H9 (cell line): Measurements from ENCODE around the gene TPM4. TPM values are rescaled to one million over a fixed set of nuclear protein-coding genes. Genes with fewer than 3 reads are reported as not detected.

Experiments used
- DNase-seq: peaks from one replicate; pipeline ENCODE4 v3.0.0-alpha.2; 2017
- H2AFZ ChIP-seq: one replicate; pipeline ENCODE4 v1.6.1; 2013; ENCODE audit warnings: mild to moderate bottlenecking, low read length, control low read depth, moderate library complexity
- H2AK5ac ChIP-seq: 2 replicates; pipeline ENCODE4 v1.6.1; 2013; ENCODE audit warnings: low read length, control low read depth, mixed read lengths; ENCODE audit not compliant: insufficient read length
- H2BK120ac ChIP-seq: one replicate; pipeline ENCODE4 v1.6.1; 2013; ENCODE audit warnings: low read depth, mild to moderate bottlenecking, low read length, control low read depth, inconsistent platforms; ENCODE audit not compliant: poor library complexity, severe bottlenecking
- H2BK12ac ChIP-seq: 2 replicates; pipeline ENCODE4 v1.6.1; 2013; ENCODE audit warnings: low read length, control low read depth, mixed read lengths, low read depth; ENCODE audit not compliant: insufficient read length
- H2BK15ac ChIP-seq: 2 replicates; pipeline ENCODE4 v1.6.1; 2013; ENCODE audit warnings: low read depth, low read length, control low read depth
- H2BK20ac ChIP-seq: one replicate; pipeline ENCODE4 v1.6.1; 2013; ENCODE audit warnings: low read depth, mild to moderate bottlenecking, low read length, control low read depth, inconsistent platforms; ENCODE audit not compliant: poor library complexity, severe bottlenecking
- H2BK5ac ChIP-seq: 2 replicates; pipeline ENCODE4 v1.6.1; 2013; ENCODE audit warnings: low read length, control low read depth, mixed read lengths; ENCODE audit not compliant: insufficient read length
- H3K14ac ChIP-seq: 2 replicates; pipeline ENCODE4 v1.6.1; 2013; ENCODE audit warnings: low read length, control low read depth; ENCODE audit not compliant: insufficient read depth
- H3K18ac ChIP-seq: 2 replicates; pipeline ENCODE4 v1.6.1; 2013; ENCODE audit warnings: low read depth, mild to moderate bottlenecking, mixed read lengths, low read length, control low read depth; ENCODE audit not compliant: insufficient read length
- H3K23ac ChIP-seq: 2 replicates; pipeline ENCODE4 v1.6.1; 2013; ENCODE audit warnings: low read length, control low read depth, mixed read lengths, low read depth; ENCODE audit not compliant: insufficient read length
- H3K23me2 ChIP-seq: 2 replicates; pipeline ENCODE4 v1.6.1; 2013; ENCODE audit warnings: low read depth, mild to moderate bottlenecking, mixed read lengths, low read length, control low read depth; ENCODE audit not compliant: insufficient read length, poor library complexity, severe bottlenecking
- H3K27ac ChIP-seq: 2 replicates; pipeline ENCODE4 v1.5.1; 2013; ENCODE audit warnings: low read length, control low read depth, mixed read lengths, low read depth; ENCODE audit not compliant: insufficient read length
- H3K27me3 ChIP-seq: 2 replicates; pipeline ENCODE4 v1.6.1; 2013; ENCODE audit warnings: low read length, control low read depth, inconsistent platforms; ENCODE audit not compliant: insufficient read depth
- H3K4ac ChIP-seq: 2 replicates; pipeline ENCODE4 v1.6.1; 2013; ENCODE audit warnings: low read depth, mild to moderate bottlenecking, control low read depth, inconsistent platforms, low read length, moderate library complexity
- H3K4me1 ChIP-seq: 2 replicates; pipeline ENCODE4 v1.6.1; 2013; ENCODE audit warnings: low read length, control low read depth, inconsistent platforms; ENCODE audit not compliant: insufficient read depth
- H3K4me2 ChIP-seq: 2 replicates; pipeline ENCODE4 v1.6.1; 2013; ENCODE audit warnings: low read length, control low read depth, mixed read lengths; ENCODE audit not compliant: insufficient read length, insufficient read depth
- H3K56ac ChIP-seq: 2 replicates; pipeline ENCODE4 v1.6.1; 2013; ENCODE audit warnings: low read depth, mild to moderate bottlenecking, mixed read lengths, low read length, control low read depth; ENCODE audit not compliant: insufficient read length
- H3K79me1 ChIP-seq: 2 replicates; pipeline ENCODE4 v1.6.1; 2013; ENCODE audit warnings: low read depth, mild to moderate bottlenecking, moderate library complexity, low read length, control low read depth, inconsistent platforms; ENCODE audit not compliant: insufficient read depth, poor library complexity, severe bottlenecking
- H3K79me2 ChIP-seq: 2 replicates; pipeline ENCODE4 v1.6.1; 2013; ENCODE audit warnings: low read length, control low read depth, inconsistent platforms; ENCODE audit not compliant: insufficient read depth
- H3K9ac ChIP-seq: 2 replicates; pipeline ENCODE4 v1.6.1; 2013; ENCODE audit warnings: low read length, control low read depth, mixed read lengths; ENCODE audit not compliant: insufficient read length; ENCODE audit errors: extremely low read depth
- H3K9me3 ChIP-seq: one replicate; pipeline ENCODE4 v1.6.1; 2013; ENCODE audit warnings: low read depth, low read length, inconsistent platforms; ENCODE audit not compliant: control insufficient read depth
- H3T11ph ChIP-seq: one replicate; pipeline ENCODE4 v1.6.1; 2013; ENCODE audit warnings: mild to moderate bottlenecking, low read length, control low read depth, inconsistent platforms
- H4K20me1 ChIP-seq: one replicate; pipeline ENCODE4 v1.6.1; 2013; ENCODE audit not compliant: control insufficient read depth, insufficient read length, insufficient read depth
- H4K5ac ChIP-seq: 2 replicates; pipeline ENCODE4 v1.6.1; 2013; ENCODE audit warnings: low read depth, mild to moderate bottlenecking, mixed read lengths, low read length, control low read depth; ENCODE audit not compliant: insufficient read length
- H4K8ac ChIP-seq: replicated peaks from 2 replicates; pipeline ENCODE4 v1.6.1; 2013; ENCODE audit warnings: low read length, control low read depth, mixed read lengths, low read depth; ENCODE audit not compliant: insufficient read length
- H4K91ac ChIP-seq: 2 replicates; pipeline ENCODE4 v1.6.1; 2013; ENCODE audit warnings: low read depth, mild to moderate bottlenecking, moderate library complexity, mixed read lengths, low read length, control low read depth; ENCODE audit not compliant: insufficient read length
- H3K27ac Mint-ChIP-seq, 3 experiments: 2 replicates in 2 of 3; 3 replicates in 1 of 3; pipeline ENCODE4 v1.8.0; 2020 to 2021; ENCODE audit warnings: mixed read lengths in 3 of 3, mild to moderate bottlenecking in 1 of 3, moderate library complexity in 1 of 3
- H3K27me3 Mint-ChIP-seq: 2 replicates; pipeline ENCODE4 v1.8.0; 2021; ENCODE audit warnings: low read depth, mild to moderate bottlenecking, moderate library complexity, mixed read lengths
- H3K36me3 Mint-ChIP-seq, 3 experiments: 2 replicates in 2 of 3; 3 replicates in 1 of 3; pipeline ENCODE4 v1.8.0; 2020 to 2021; ENCODE audit warnings: low read depth in 3 of 3, mixed read lengths in 3 of 3; ENCODE audit not compliant: insufficient read depth in 1 of 3
- H3K4me1 Mint-ChIP-seq, 2 experiments: 2 replicates each; pipeline ENCODE4 v1.8.0; 2020; ENCODE audit warnings: mixed read lengths in 2 of 2
- H3K4me3 Mint-ChIP-seq, 2 experiments: 2 replicates in 1 of 2; 3 replicates in 1 of 2; pipeline ENCODE4 v1.8.0; 2020 to 2021; ENCODE audit warnings: mild to moderate bottlenecking in 2 of 2, mixed read lengths in 2 of 2, moderate library complexity in 1 of 2
- H3K9me3 Mint-ChIP-seq, 2 experiments: 2 replicates in 1 of 2; 3 replicates in 1 of 2; pipeline ENCODE4 v1.8.0; 2020; ENCODE audit warnings: mild to moderate bottlenecking in 2 of 2, mixed read lengths in 2 of 2, moderate library complexity in 1 of 2
- WGBS: extraction: QIAGEN DNeasy Blood & Tissue Kit; methylation state at CpG from one replicate; pipeline ENCODE4 v1.1.7; 2013; ENCODE audit warnings: missing lambda C conversion rate, low lambda C conversion rate, mixed read lengths; ENCODE audit not compliant: insufficient read length; ENCODE audit errors: extremely low coverage; 5-methylcytosine and 5-hydroxymethylcytosine counted together
- total RNA-seq: library from RNA; stranded (reverse); gene quantifications from 2 replicates; pipeline ENCODE4 v1.2.1, GENCODE V29; 2021
- TF ChIP-seq, protein P1 (sequence below): fragments of 200-600 bp; sonication (generic); conservative IDR thresholded peaks from 3 replicates; pipeline ENCODE4 v1.8.0; 2021; ENCODE audit warnings: antibody characterized with exemption, mild to moderate bottlenecking

TPM4 gene
- total RNA-seq, 1 experiment from 2014 or later: 431 TPM

DNA sequence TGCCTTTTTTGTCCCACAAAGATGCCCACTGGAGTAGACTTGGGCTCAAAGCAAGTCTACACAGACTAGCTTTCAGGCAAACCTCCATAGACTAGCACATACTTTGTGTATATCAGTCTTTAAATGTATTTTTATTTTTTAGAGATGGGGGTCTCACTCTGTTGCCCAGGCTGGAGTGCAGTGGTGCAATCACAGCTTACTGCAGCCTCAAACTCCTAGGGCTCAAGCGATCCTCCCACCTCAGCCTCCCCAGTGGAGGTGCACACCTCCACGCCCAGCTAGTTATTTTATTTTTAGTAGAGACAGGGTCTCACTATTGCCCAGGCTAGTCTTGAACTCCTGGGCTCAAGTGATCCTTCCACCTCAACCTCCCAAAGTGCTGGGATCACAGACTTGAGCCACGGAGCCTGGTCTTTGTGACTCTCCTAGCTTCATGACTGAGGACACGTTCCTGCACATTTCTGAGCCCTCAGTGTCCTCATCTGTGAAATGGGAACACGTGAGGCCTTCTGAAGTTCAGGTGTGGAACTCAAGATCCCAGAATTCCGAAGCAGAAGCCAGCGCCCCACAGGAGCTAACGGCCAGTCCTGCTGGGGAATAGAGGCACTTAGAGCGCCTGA, 5.1 kb upstream of the TPM4 start:
- Histone ChIP-seq H3K18ac (no peak overlapping the region), H4K91ac (no peak overlapping the region), H3K23me2 (peaks cover 5% of the 10 kb centered on the region), H2AK5ac (no peak overlapping the region), H4K5ac (no peak overlapping the region), H3K27me3 (no peaks in the 10 kb centered on the region), H3T11ph (no peak overlapping the region), H3K56ac (no peak overlapping the region), H4K8ac (no peak overlapping the region), H3K4me2 (no peak overlapping the region), H3K79me2 (no peaks in the 10 kb centered on the region), H3K9ac (no peak overlapping the region), H3K27ac (no peak overlapping the region), H3K14ac (no peak overlapping the region), H3K23ac (no peak overlapping the region), H2AFZ (no peak overlapping the region), H2BK12ac (no peak overlapping the region), H2BK5ac (no peak overlapping the region), H3K9me3 (no peaks in the 10 kb centered on the region), H3K4ac (no peak overlapping the region), H3K4me1 (no peaks in the 10 kb centered on the region; the same call in 1 of the 2 replicates), H2BK15ac (no peak overlapping the region), H3K79me1 (no peaks in the 10 kb centered on the region), H2BK120ac (no peak overlapping the region), H2BK20ac (no peak overlapping the region), H4K20me1 (no peaks in the 10 kb centered on the region)
- TF ChIP-seq, protein P1, sequence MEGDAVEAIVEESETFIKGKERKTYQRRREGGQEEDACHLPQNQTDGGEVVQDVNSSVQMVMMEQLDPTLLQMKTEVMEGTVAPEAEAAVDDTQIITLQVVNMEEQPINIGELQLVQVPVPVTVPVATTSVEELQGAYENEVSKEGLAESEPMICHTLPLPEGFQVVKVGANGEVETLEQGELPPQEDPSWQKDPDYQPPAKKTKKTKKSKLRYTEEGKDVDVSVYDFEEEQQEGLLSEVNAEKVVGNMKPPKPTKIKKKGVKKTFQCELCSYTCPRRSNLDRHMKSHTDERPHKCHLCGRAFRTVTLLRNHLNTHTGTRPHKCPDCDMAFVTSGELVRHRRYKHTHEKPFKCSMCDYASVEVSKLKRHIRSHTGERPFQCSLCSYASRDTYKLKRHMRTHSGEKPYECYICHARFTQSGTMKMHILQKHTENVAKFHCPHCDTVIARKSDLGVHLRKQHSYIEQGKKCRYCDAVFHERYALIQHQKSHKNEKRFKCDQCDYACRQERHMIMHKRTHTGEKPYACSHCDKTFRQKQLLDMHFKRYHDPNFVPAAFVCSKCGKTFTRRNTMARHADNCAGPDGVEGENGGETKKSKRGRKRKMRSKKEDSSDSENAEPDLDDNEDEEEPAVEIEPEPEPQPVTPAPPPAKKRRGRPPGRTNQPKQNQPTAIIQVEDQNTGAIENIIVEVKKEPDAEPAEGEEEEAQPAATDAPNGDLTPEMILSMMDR: no peak
- Mint-ChIP-seq H3K4me3 (no peak overlapping the region), H3K27me3 (no peaks in the 10 kb centered on the region), H3K36me3 (no peaks in the 10 kb centered on the region; a peak in 1 of 7 replicates), H3K4me1 (peaks cover 25 to 27% of the 10 kb centered on the region in 2 experiments), H3K27ac (no peak overlapping the region), H3K9me3 (no peaks in the 10 kb centered on the region)
- DNase-seq: no peak
- no CpG with 5 or more reads among the region's 9 CpGs for WGBS
